GM12875 (cell line): ENCODE measurements around the gene TNFRSF13B.
"Not testable (repeated sequence)": the region's sequence is repeated elsewhere in the genome, so short reads cannot be mapped to it uniquely, and the experiment has no call there.

Source experiments
- H3K4me3 ChIP-seq: one replicate; pipeline ENCODE4 v1.5.1; 2011; ENCODE audit warnings: low read depth, low read length, control low read depth
- TF ChIP-seq, protein P1 (sequence below): IDR thresholded peaks from 2 replicates; pipeline ENCODE4 v1.5.1; 2011; ENCODE audit warnings: low read depth, mild to moderate bottlenecking, control low read depth, inconsistent platforms, low read length, moderate library complexity, borderline replicate concordance; ENCODE audit not compliant: insufficient read depth

Gene TNFRSF13B

DNA sequence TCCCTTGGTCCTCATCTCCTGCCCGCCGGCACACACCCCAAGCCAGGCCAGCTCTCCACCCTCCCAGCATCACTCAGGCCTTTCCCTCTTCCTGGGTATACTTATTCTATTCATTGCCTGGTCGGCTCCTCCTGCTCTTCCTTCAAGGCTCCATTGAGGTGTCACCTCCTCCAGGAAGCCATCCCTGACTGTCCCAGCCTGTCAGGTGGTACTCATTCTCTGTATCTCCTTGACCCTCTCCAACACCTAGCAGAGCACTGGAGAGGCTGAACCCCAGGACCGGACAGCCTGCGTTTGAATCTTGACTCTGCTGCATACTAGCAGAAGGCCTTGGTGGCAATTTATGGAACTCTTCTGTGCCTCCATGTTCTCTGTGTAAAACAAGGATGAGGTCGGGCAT, 428 bp upstream of the TNFRSF13B start:
- H3K4me3 ChIP-seq = peak overlapping the region; percentile 97

DNA sequence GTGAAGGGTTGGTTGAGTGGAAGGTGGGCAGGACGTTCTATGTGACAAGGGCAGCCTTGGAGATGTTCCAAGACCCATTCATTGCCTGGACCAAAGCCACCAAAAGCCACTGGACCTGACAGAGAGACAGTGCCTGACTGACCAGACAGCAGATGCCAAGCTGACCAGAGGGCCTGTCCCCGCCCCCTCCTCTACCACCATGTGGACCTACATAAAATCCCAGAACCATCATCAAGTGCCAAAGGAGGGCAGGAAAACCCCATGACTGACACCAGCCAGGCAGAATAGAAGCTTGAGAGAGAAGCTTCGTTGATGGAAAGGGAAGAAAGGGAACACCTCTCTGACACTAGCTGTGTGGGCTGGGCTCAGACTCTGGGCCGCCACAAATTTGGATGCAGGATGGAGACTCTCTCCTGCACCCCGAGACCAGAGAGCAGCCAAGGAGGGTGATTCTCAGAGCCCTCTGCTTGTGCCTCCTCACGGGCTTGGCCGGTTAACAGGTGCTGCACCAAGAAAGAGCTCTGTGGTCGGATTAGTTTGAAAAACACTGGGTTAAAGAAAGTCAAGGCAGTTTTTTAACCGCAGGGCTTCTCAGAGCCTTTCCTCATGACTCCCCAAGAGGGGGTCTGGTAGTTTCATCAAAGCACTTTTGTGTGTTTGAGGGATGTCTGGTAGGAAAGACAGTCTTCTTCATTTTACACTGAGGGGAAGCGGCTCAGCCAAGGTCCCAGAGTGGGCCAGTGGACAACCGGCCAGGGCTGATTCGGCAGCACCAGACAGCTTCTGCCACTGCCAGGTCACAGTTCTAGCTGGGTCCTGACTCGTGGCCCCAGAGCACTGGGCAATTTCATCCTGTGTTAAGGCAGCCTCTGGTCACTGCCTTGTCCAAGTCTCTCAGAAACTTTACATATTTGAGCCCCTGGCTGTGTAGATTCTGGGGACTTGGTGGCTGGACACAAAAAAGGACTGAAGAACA, 1.7 kb downstream of the TNFRSF13B start:
- TF ChIP-seq, protein P1, sequence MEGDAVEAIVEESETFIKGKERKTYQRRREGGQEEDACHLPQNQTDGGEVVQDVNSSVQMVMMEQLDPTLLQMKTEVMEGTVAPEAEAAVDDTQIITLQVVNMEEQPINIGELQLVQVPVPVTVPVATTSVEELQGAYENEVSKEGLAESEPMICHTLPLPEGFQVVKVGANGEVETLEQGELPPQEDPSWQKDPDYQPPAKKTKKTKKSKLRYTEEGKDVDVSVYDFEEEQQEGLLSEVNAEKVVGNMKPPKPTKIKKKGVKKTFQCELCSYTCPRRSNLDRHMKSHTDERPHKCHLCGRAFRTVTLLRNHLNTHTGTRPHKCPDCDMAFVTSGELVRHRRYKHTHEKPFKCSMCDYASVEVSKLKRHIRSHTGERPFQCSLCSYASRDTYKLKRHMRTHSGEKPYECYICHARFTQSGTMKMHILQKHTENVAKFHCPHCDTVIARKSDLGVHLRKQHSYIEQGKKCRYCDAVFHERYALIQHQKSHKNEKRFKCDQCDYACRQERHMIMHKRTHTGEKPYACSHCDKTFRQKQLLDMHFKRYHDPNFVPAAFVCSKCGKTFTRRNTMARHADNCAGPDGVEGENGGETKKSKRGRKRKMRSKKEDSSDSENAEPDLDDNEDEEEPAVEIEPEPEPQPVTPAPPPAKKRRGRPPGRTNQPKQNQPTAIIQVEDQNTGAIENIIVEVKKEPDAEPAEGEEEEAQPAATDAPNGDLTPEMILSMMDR = no peak
- H3K4me3 ChIP-seq = peak overlapping the region; percentile 97

More for the DNA sequence above, 428 bp upstream of the TNFRSF13B start:
- TF ChIP-seq, protein P1 = no peak

DNA sequence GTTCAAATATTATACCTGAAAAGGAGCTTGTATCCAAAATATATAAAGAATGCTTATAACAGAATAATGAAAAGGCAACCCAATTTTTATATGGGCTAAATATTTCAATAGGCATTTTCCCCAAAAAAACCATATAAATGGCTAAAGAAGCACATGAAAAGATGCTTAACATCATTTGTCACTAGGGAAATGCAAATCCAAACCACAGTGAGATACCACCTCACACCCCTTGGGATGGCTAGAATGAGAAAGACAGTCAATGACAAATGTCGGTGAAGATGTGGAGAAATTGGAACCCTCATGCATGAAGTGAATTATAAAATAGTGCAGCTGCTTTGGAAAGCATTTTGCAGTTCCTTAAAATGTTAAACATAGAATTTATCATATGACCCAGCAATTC, 3.1 kb downstream of the TNFRSF13B start:
- peak overlapping the region; percentile 97 for H3K4me3 ChIP-seq

DNA sequence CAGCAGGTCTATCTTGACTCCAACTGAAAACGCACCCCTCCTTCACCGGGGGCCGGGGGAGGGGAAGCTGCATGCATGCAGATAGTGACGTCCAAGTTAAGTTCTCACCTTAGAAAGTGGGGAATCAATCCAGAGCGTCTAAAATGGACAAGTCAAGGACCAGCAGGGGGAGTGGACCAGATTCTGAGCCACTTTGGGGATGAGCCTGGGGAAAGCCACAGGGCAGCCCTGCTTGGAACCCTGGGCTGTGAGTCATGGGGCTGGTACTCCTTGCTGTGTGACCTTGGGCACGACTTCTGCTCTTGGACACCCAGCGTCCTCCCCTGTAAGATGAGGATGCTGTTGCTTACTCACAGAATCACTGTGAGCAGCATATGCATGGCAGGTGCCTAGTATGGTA, 9.1 kb downstream of the TNFRSF13B start:
- H3K4me3 ChIP-seq = no peak overlapping the region
- TF ChIP-seq, protein P1 = no peak

More for the DNA sequence above, 3.1 kb downstream of the TNFRSF13B start:
- TF ChIP-seq, protein P1 = no peak

DNA sequence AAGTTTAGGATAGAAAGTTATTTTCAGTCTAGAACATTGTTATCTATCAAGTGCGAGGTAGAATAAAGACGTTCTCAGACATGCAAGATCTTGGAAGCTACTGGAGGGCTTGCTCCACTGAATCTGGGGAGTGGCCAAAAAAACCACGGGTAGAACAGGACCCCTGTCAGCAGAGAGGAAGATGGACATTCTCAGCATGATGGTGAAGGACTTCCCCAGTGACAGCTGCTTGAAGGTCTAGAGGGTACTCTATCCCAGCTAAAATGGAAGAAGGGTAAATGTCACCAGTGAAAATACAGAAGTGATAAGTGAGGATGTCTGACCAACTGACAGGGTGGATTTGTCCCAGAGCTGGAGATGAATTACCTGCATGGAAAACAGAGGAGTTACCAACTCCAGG, 10.1 kb downstream of the TNFRSF13B start:
- TF ChIP-seq, protein P1 = no peak
- H3K4me3 ChIP-seq = no peak overlapping the region

DNA sequence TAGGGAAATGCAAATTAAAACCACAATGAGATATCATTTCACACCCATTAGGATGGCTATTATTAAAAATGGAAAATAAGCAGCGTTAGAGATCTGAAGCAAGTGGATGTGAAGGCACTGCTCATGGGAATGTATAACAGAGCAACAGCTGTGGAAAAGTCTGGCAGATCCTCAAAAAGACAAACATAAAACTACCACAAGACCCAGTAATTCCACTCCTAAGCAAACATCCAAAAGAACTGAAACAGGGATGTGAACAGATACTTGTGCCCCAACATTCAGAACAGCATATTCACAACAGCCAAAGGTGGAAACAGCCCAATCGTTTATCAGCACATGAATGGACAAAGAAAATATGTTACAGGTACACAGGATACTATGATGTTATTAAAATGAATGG, 10.9 kb downstream of the TNFRSF13B start:
- H3K4me3 ChIP-seq = not testable (repeated sequence)

DNA sequence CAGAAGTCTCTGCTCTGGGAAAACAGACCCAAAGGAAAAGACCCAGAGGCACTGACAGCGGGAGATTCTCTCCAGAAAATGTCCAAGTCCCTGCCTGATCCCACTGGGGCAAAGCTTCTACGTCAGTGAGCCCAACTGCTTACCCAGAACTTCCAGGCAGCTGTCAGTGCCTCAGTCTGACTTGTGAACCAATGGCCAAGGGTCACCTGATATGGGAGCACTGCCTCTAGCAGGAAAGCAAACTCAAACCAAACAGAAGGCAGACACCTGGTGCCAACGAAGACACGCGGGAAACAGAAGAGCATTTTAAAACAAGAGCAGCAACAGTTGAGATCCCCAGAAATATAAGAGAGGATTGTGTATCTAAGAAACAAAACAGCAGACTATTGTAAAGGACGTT, 16.9 kb downstream of the TNFRSF13B start:
- H3K4me3 ChIP-seq = not testable (repeated sequence)

DNA sequence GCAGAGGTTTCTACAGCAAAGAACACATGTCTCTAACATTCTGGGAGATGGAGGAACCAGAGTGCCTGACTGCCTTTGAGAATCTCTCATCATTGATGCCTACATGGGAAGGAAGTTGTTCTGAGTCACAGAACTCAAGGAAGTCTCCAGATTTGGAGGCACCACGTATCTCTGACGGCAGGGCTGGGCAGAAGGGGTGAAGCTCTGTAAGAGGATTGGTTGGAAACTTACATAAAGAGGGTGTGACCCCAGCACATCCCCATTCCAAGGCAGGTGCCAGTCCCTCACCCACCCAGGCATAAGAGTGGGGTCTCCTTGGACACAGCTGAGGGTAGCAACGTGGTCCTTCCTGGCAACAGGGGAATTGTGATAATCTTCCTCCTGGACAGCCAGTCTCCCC, 17.4 kb downstream of the TNFRSF13B start:
- TF ChIP-seq, protein P1 = no peak

More for the DNA sequence above, 17.4 kb downstream of the TNFRSF13B start:
- H3K4me3 ChIP-seq = no peak overlapping the region
